CD14-positive monocyte (primary cell): ENCODE data around the gene ACSL6. TPM values are rescaled to one million over a fixed set of nuclear protein-coding genes. Genes with fewer than 3 reads are reported as not detected.
A peak's percentile ranks its signal among the peaks of the same experiment; 100 is the strongest.

ENCODE experiments used
- DNase-seq, 3 donors: peaks; one replicate each; pipeline ENCODE4 v3.0.0-alpha.2; 2011 to 2022
- H2AFZ ChIP-seq: 2 replicates; pipeline ENCODE4 v1.6.0; 2012; ENCODE audit warnings: mild to moderate bottlenecking, low read depth, low read length, inconsistent platforms; ENCODE audit not compliant: insufficient read depth, poor library complexity, severe bottlenecking
- H3K27ac ChIP-seq, 2 donors: 1 replicate in 1 of 2; 2 replicates in 1 of 2; pipeline ENCODE4 v1.5.1; 2012 to 2013; ENCODE audit warnings: low read length in 2 of 2, control low read depth in 1 of 2, inconsistent platforms in 1 of 2, low read depth in 1 of 2, mild to moderate bottlenecking in 1 of 2
- H3K27me3 ChIP-seq, 2 donors: one replicate each; pipeline versions ENCODE4 v1.6.0 to v1.6.1; 2011 to 2013; ENCODE audit warnings: low read length in 2 of 2; ENCODE audit not compliant: control insufficient read depth in 2 of 2, insufficient read depth in 2 of 2
- H3K36me3 ChIP-seq, 2 donors: replicated peaks in 1 of 2; 1 replicate in 1 of 2; 2 replicates in 1 of 2; pipeline versions ENCODE4 v1.5.1 to v1.6.1; 2012 to 2013; ENCODE audit warnings: low read length in 2 of 2, control low read depth in 1 of 2, inconsistent platforms in 1 of 2, mild to moderate bottlenecking in 1 of 2; ENCODE audit not compliant: insufficient read depth in 2 of 2, control insufficient read depth in 1 of 2
- H3K4me1 ChIP-seq, 2 donors: 1 replicate in 1 of 2; 2 replicates in 1 of 2; pipeline versions ENCODE4 v1.5.1 to v1.6.1; 2012 to 2013; ENCODE audit warnings: low read length in 2 of 2, control low read depth in 1 of 2, inconsistent platforms in 1 of 2, mild to moderate bottlenecking in 1 of 2, moderate library complexity in 1 of 2; ENCODE audit not compliant: insufficient read depth in 2 of 2, control insufficient read depth in 1 of 2
- H3K4me2 ChIP-seq: replicated peaks from 2 replicates; pipeline ENCODE3; 2012; ENCODE audit warnings: low read length, moderate library complexity, mild to moderate bottlenecking; ENCODE audit not compliant: poor library complexity, severe bottlenecking; ENCODE audit errors: extremely low read depth
- H3K4me3 ChIP-seq, 3 experiments: fragments of 200-600 bp in 1 of 3; sonication (generic) in 1 of 3; replicated peaks in 1 of 3; 1 replicate in 2 of 3; 2 replicates in 1 of 3; pipeline ENCODE4 v1.5.1; 2011 to 2013; ENCODE audit warnings: low read length in 3 of 3, mild to moderate bottlenecking in 3 of 3, control low read depth in 2 of 3, low read depth in 2 of 3, inconsistent platforms in 1 of 3, moderate library complexity in 1 of 3
- H3K79me2 ChIP-seq: 2 replicates; pipeline ENCODE4 v1.6.0; 2012; ENCODE audit warnings: mild to moderate bottlenecking, control low read depth, inconsistent platforms, low read length, moderate library complexity; ENCODE audit not compliant: insufficient read depth
- H3K9ac ChIP-seq: 2 replicates; pipeline ENCODE4 v1.6.0; 2017; ENCODE audit warnings: low read length, mild to moderate bottlenecking; ENCODE audit not compliant: insufficient read depth, poor library complexity, severe bottlenecking
- H3K9me3 ChIP-seq, 2 donors: replicated peaks in 1 of 2; 1 replicate in 1 of 2; 2 replicates in 1 of 2; pipeline versions ENCODE4 v1.5.1 to v1.6.1; 2012 to 2013; ENCODE audit warnings: low read length in 2 of 2, control low read depth in 1 of 2; ENCODE audit not compliant: control insufficient read depth in 1 of 2, insufficient read depth in 1 of 2
- H4K20me1 ChIP-seq: 2 replicates; pipeline ENCODE4 v1.6.0; 2012; ENCODE audit warnings: mild to moderate bottlenecking, low read length, control low read depth, moderate library complexity; ENCODE audit not compliant: insufficient read depth
- H3K27ac Mint-ChIP-seq, 7 donors: one replicate each; pipeline ENCODE4 v1.8.0; 2020; ENCODE audit warnings: mild to moderate bottlenecking in 7 of 7, mixed read lengths in 7 of 7, moderate library complexity in 6 of 7, inconsistent platforms in 2 of 7
- H3K27me3 Mint-ChIP-seq, 3 donors: one replicate each; pipeline ENCODE4 v1.8.0; 2021 to 2022; ENCODE audit warnings: low read depth in 3 of 3, mild to moderate bottlenecking in 3 of 3, mixed read lengths in 3 of 3, moderate library complexity in 3 of 3, inconsistent platforms in 1 of 3
- H3K36me3 Mint-ChIP-seq, 2 donors: one replicate each; pipeline ENCODE4 v1.8.0; 2020; ENCODE audit warnings: mixed read lengths in 2 of 2, inconsistent platforms in 1 of 2, mild to moderate bottlenecking in 1 of 2
- H3K4me1 Mint-ChIP-seq: one replicate; pipeline ENCODE4 v1.8.0; 2020; ENCODE audit warnings: mild to moderate bottlenecking, mixed read lengths
- H3K4me3 Mint-ChIP-seq, 2 donors: one replicate each; pipeline ENCODE4 v1.8.0; 2020; ENCODE audit warnings: mild to moderate bottlenecking in 2 of 2, mixed read lengths in 2 of 2, moderate library complexity in 1 of 2
- H3K9me3 Mint-ChIP-seq, 7 donors: one replicate each; pipeline ENCODE4 v1.8.0; 2020 to 2022; ENCODE audit warnings: mixed read lengths in 7 of 7, mild to moderate bottlenecking in 6 of 7, moderate library complexity in 6 of 7, inconsistent platforms in 2 of 7
- WGBS: methylation state at CpG from one replicate; pipeline ENCODE4 v1.1.5; 2013; ENCODE audit warnings: missing lambda C conversion rate; ENCODE audit not compliant: insufficient coverage; 5-methylcytosine and 5-hydroxymethylcytosine counted together
- intact Hi-C, 2 donors: fragments of 100-400 bp; cut with micrococcal nuclease; formaldehyde crosslinking; loops; one replicate each; pipeline versions ENCODE4 v1.15.0 to v1.15.1; 2023
- polyA plus RNA-seq, 3 donors: library from polyadenylated mRNA; depleted of rRNA in 1 of 3; unstranded in 2 of 3; stranded (reverse) in 1 of 3; fragments of 300-500 nt in 2 of 3; fragments of >200 nt in 1 of 3; fragmentation: Illumina TruSeq in 2 of 3; gene quantifications; 1 replicate in 2 of 3; 2 replicates in 1 of 3; pipeline ENCODE4 v1.2.3, GENCODE V29; 2012 to 2021
- TF ChIP-seq, protein P1 (sequence below): fragments of 200-600 bp; IDR thresholded peaks from one replicate; pipeline ENCODE4 v1.8.0; 2022; ENCODE audit warnings: antibody characterized with exemption, mild to moderate bottlenecking

ACSL6 gene
- polyA plus RNA-seq, 3 donors = 0.45 TPM; not detected in 2

- Mint-ChIP-seq H3K4me3 (peak overlapping the region in 1 of 2 donors; percentile 73), H3K4me1 (peaks cover 9% of the 10 kb centered on the region), H3K27me3 (peaks cover 51 to 85% (median 59%) of the 10 kb centered on the region in 3 donors), H3K27ac (peak overlapping the region in 1 of 7 donors; percentile 2), H3K36me3 (peaks cover 0 to 2% of the 10 kb centered on the region in 2 donors), H3K9me3 (peaks cover 0 to 13% (median 5%) of the 10 kb centered on the region in 7 donors)
- Histone ChIP-seq H3K4me3 (no peak overlapping the region), H3K9me3 (peaks cover 0 to 14% of the 10 kb centered on the region in 2 donors), H3K9ac (no peak overlapping the region), H3K36me3 (no peaks in the 10 kb centered on the region), H3K79me2 (no peaks in the 10 kb centered on the region), H3K27me3 (peaks cover 41 to 71% of the 10 kb centered on the region in 2 donors), H3K4me2 (no peak overlapping the region), H2AFZ (no peak overlapping the region), H3K4me1 (peaks cover 6 to 11% of the 10 kb centered on the region in 2 donors), H4K20me1 (no peaks in the 10 kb centered on the region), H3K27ac (no peak overlapping the region)
- TF ChIP-seq, protein P1, sequence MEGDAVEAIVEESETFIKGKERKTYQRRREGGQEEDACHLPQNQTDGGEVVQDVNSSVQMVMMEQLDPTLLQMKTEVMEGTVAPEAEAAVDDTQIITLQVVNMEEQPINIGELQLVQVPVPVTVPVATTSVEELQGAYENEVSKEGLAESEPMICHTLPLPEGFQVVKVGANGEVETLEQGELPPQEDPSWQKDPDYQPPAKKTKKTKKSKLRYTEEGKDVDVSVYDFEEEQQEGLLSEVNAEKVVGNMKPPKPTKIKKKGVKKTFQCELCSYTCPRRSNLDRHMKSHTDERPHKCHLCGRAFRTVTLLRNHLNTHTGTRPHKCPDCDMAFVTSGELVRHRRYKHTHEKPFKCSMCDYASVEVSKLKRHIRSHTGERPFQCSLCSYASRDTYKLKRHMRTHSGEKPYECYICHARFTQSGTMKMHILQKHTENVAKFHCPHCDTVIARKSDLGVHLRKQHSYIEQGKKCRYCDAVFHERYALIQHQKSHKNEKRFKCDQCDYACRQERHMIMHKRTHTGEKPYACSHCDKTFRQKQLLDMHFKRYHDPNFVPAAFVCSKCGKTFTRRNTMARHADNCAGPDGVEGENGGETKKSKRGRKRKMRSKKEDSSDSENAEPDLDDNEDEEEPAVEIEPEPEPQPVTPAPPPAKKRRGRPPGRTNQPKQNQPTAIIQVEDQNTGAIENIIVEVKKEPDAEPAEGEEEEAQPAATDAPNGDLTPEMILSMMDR = no peak
- WGBS = 26% methylated on average over 6 of the region's 7 CpGs
- DNase-seq = no peak
- intact Hi-C loops = no loop called here
Observed at GRCh38 chr5:132012371-132013005, 1.0 kb upstream of the ACSL6 start.

GRCh38 chr5:132010989-132011621 lies 353 bp downstream of the ACSL6 start:
- TF ChIP-seq, protein P1 = no peak
- DNase-seq = no peak
- WGBS = 16% methylated on average over 45 of the region's 46 CpGs
- Histone ChIP-seq H3K79me2 (no peaks in the 10 kb centered on the region), H2AFZ (peak overlapping the region; percentile 63), H3K27me3 (peaks cover 41 to 65% of the 10 kb centered on the region in 2 donors), H3K9ac (no peak overlapping the region), H3K9me3 (peaks cover 0 to 14% of the 10 kb centered on the region in 2 donors), H4K20me1 (no peaks in the 10 kb centered on the region), H3K4me1 (peaks cover 6 to 11% of the 10 kb centered on the region in 2 donors), H3K27ac (no peak overlapping the region), H3K36me3 (no peaks in the 10 kb centered on the region), H3K4me2 (peak overlapping the region; percentile 68), H3K4me3 (peak overlapping the region in 1 of 3 experiments; percentile 64)
- Mint-ChIP-seq H3K27me3 (peaks cover 49 to 74% (median 57%) of the 10 kb centered on the region in 3 donors), H3K9me3 (peaks cover 0 to 12% (median 5%) of the 10 kb centered on the region in 7 donors), H3K27ac (peak overlapping the region in 1 of 7 donors; percentile 46), H3K36me3 (peaks cover 0 to 2% of the 10 kb centered on the region in 2 donors), H3K4me1 (peaks cover 9% of the 10 kb centered on the region), H3K4me3 (peak overlapping the region; percentile 69 to 84)
- intact Hi-C loops = no loop called here
